Measurements from ENCODE around the gene PVALB.

DNA sequence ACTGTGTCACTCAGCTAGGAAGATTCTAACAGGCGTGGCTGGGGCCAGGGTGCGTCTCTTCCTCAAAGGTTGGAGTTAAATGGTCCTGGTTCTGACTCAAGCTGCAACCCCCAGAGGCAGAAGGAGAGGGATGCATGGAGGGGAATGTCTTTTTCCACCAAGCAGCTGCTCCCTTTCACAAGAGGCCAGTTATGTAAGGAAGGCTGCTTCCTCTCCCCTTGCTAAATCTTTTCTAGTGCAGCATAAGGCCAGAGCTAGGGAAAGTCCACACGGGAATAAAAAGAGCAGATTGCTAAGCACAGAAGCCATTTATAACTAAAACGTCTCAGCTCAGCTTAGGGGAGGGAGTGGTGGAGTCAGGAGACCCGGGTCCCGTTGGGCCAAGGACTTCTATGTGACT lies 10.0 kb downstream of the PVALB start:
- no peak for TF ChIP-seq BHLHE40 (IDR thresholded peaks at IDR 0.05; ENCODE audit: borderline replicate concordance)
- TF ChIP-seq SP1 (IDR thresholded peaks at IDR 0.05), result no peak
- TF ChIP-seq HDGF (IDR thresholded peaks at IDR 0.05; ENCODE audit: borderline replicate concordance), result no peak
- no peak for TF ChIP-seq SUZ12 (IDR thresholded peaks at IDR 0.05)
- no peak for TF ChIP-seq ZNF384 (IDR thresholded peaks at IDR 0.05)
- TF ChIP-seq ELF4 (IDR thresholded peaks at IDR 0.05), result no peak
- TF ChIP-seq FOXK2 (IDR thresholded peaks at IDR 0.05), result no peak
- no peak for TF ChIP-seq FOXM1 (IDR thresholded peaks at IDR 0.05; ENCODE audit: borderline replicate concordance)
- no peak for TF ChIP-seq PKNOX1 (IDR thresholded peaks at IDR 0.05)
- no peak for TF ChIP-seq L3MBTL2 (conservative IDR thresholded peaks at IDR 0.05)
- TF ChIP-seq LEF1 (IDR thresholded peaks at IDR 0.05; ENCODE audit: borderline replicate concordance), result no peak
